ENCODE data around the gene CHST6.
A peak's percentile ranks its signal among the peaks of the same experiment; 100 is the strongest.
"Not testable (repeated sequence)": the region's sequence is repeated elsewhere in the genome, so short reads cannot be mapped to it uniquely, and the experiment has no call there.

The CHST6 gene

GRCh38 chr16:75458439-75458838 lies 36.8 kb downstream of the CHST6 start:
- DNase-seq: no peak
- intact Hi-C loops (cut with DNase I): no loop called here

GRCh38 chr16:75458029-75458428 lies 37.2 kb downstream of the CHST6 start:
- intact Hi-C loops (cut with DNase I): no loop called here
- no peak for DNase-seq

GRCh38 chr16:75457485-75458021 lies 37.7 kb downstream of the CHST6 start:
- intact Hi-C loops (cut with DNase I): no loop called here
- peak in 1 of 42 donors; percentile 14 for DNase-seq

GRCh38 chr16:75456971-75457370 lies 38.3 kb downstream of the CHST6 start:
- intact Hi-C loops (cut with DNase I): no loop called here
- peak in 1 of 42 donors; percentile 25 for DNase-seq

- intact Hi-C loops (cut with DNase I): not testable (repeated sequence)
Measured at GRCh38 chr16:75456486-75456885, 38.8 kb downstream of the CHST6 start.

GRCh38 chr16:75455677-75456076 lies 39.6 kb downstream of the CHST6 start:
- DNase-seq: no peak
- intact Hi-C loops (cut with DNase I): no loop called here

More at GRCh38 chr16:75456486-75456885, 38.8 kb downstream of the CHST6 start:
- peak in 1 of 42 donors; percentile 19 for DNase-seq

- intact Hi-C loops (cut with DNase I): no loop called here
- DNase-seq: peak in 1 of 42 donors; percentile 4
Measured at GRCh38 chr16:75452464-75453190, 42.6 kb downstream of the CHST6 start.

GRCh38 chr16:75446416-75446815 lies 48.8 kb downstream of the CHST6 start:
- intact Hi-C loops (cut with DNase I): no loop called here
- DNase-seq: no peak

GRCh38 chr16:75445298-75445697 lies 49.9 kb downstream of the CHST6 start:
- no peak for DNase-seq

GRCh38 chr16:75443298-75443697 lies 51.9 kb downstream of the CHST6 start:
- no peak for DNase-seq
- intact Hi-C loops (cut with DNase I): no loop called here

More at GRCh38 chr16:75445298-75445697, 49.9 kb downstream of the CHST6 start:
- intact Hi-C loops (cut with DNase I): no loop called here

- peak in 29 of 42 donors; percentile 10 to 90 (median 63) for DNase-seq
- intact Hi-C loops (cut with DNase I): loop anchor here (10.0 kb wide), 1 partner anchor 191 kb away; the partner anchor contains the start of gene ADAT1
Measured at GRCh38 chr16:75433732-75434413, 61.4 kb downstream of the CHST6 start.

- intact Hi-C loops (cut with DNase I): loop anchor here (10.0 kb wide), 1 partner anchor 192 kb away; the partner anchor contains the start of gene ADAT1
Measured at GRCh38 chr16:75432828-75433731, 62.2 kb downstream of the CHST6 start, which contains the start of gene CFDP1. CFDP1 (minus strand) TSS chr16:75433503; CDS start chr16:75433352, 151 bp downstream.

GRCh38 chr16:75429621-75430403 lies 65.4 kb downstream of the CHST6 start:
- DNase-seq: no peak
- intact Hi-C loops (cut with DNase I): loop anchor here (10.0 kb wide), 1 partner anchor 195 kb away; the partner anchor contains the start of gene ADAT1

More at GRCh38 chr16:75432828-75433731, 62.2 kb downstream of the CHST6 start, which contains the start of gene CFDP1:
- DNase-seq: peak; percentile 91 to 99 (median 97)

- peak in 1 of 42 donors; percentile 19 for DNase-seq
- intact Hi-C loops (cut with DNase I): not testable (repeated sequence)
Measured at GRCh38 chr16:75426524-75426923, 68.7 kb downstream of the CHST6 start.

GRCh38 chr16:75424105-75424762 lies 71.0 kb downstream of the CHST6 start:
- DNase-seq; intact Hi-C loops (cut with DNase I): not testable (repeated sequence)

- intact Hi-C loops (cut with DNase I): no loop called here
- DNase-seq: no peak
Measured at GRCh38 chr16:75423723-75424104, 71.5 kb downstream of the CHST6 start.
